IPS DF 6.9 (cell line): ENCODE measurements around the gene SLIT2.

ENCODE experiments used
- DNase-seq: peaks from one replicate; pipeline ENCODE4 v3.0.0-alpha.2; 2013; ENCODE audit warnings: low read depth, low spot score
- H3K27ac ChIP-seq: one replicate; pipeline ENCODE4 v1.5.1; 2013; ENCODE audit warnings: low read length, control low read depth
- H3K27me3 ChIP-seq: 2 replicates; pipeline ENCODE4 v1.6.1; 2013; ENCODE audit warnings: mild to moderate bottlenecking, low read length; ENCODE audit not compliant: control insufficient read depth, insufficient read depth
- H3K36me3 ChIP-seq: 2 replicates; pipeline ENCODE4 v1.6.1; 2013; ENCODE audit warnings: low read length; ENCODE audit not compliant: control insufficient read depth, insufficient read depth
- H3K4me1 ChIP-seq: 2 replicates; pipeline ENCODE4 v1.6.1; 2013; ENCODE audit warnings: low read length; ENCODE audit not compliant: control insufficient read depth, insufficient read depth
- H3K4me3 ChIP-seq: 2 replicates; pipeline ENCODE4 v1.5.1; 2013; ENCODE audit warnings: mild to moderate bottlenecking, low read length
- H3K9me3 ChIP-seq: 2 replicates; pipeline ENCODE4 v1.6.1; 2013; ENCODE audit warnings: low read length, inconsistent platforms; ENCODE audit not compliant: control insufficient read depth, insufficient read depth
- WGBS: extraction: QIAGEN DNeasy Blood & Tissue Kit; methylation state at CpG from one replicate; pipeline ENCODE4 v1.1.7; 2013; ENCODE audit warnings: mixed read lengths, missing lambda C conversion rate; ENCODE audit not compliant: insufficient read length, insufficient coverage; 5-methylcytosine and 5-hydroxymethylcytosine counted together

SLIT2 gene

GRCh38 chr4:20253283-20253734 is 1.6 kb downstream of the SLIT2 start:
- H3K27me3 ChIP-seq, result peaks cover 41% of the 10 kb centered on the region
- H3K4me3 ChIP-seq, result peak overlapping the region; percentile 69; the same call in 1 of the 2 replicates
- DNase-seq, result no peak
- H3K36me3 ChIP-seq, result no peaks in the 10 kb centered on the region
- WGBS, result no CpG with 5 or more reads among the region's 21 CpGs
- no peaks in the 10 kb centered on the region for H3K9me3 ChIP-seq
- H3K4me1 ChIP-seq, result peaks cover 3% of the 10 kb centered on the region; the same call in 1 of the 2 replicates
- H3K27ac ChIP-seq, result no peak overlapping the region

- no peak for DNase-seq
- Histone ChIP-seq H3K27me3 (peaks cover 41% of the 10 kb centered on the region), H3K4me3 (peak overlapping the region; percentile 18; the same call in 1 of the 2 replicates), H3K4me1 (peaks cover 3% of the 10 kb centered on the region; the same call in 1 of the 2 replicates), H3K27ac (no peak overlapping the region), H3K36me3 (no peaks in the 10 kb centered on the region), H3K9me3 (no peaks in the 10 kb centered on the region)
- no CpG with 5 or more reads among the region's 43 CpGs for WGBS
Measured at GRCh38 chr4:20253735-20254409, 2.2 kb downstream of the SLIT2 start.

- Histone ChIP-seq H3K36me3 (no peaks in the 10 kb centered on the region), H3K4me1 (peaks cover 3% of the 10 kb centered on the region; the same call in 1 of the 2 replicates), H3K4me3 (peak overlapping the region; percentile 18; the same call in 1 of the 2 replicates), H3K9me3 (no peaks in the 10 kb centered on the region), H3K27ac (no peak overlapping the region), H3K27me3 (peaks cover 41% of the 10 kb centered on the region)
- DNase-seq, result no peak
- WGBS, result no CpG with 5 or more reads among the region's 72 CpGs
Measured at GRCh38 chr4:20254511-20255250, 3.0 kb downstream of the SLIT2 start.

- H3K9me3 ChIP-seq, result no peaks in the 10 kb centered on the region
- H3K4me3 ChIP-seq, result peak overlapping the region; percentile 18; the same call in 1 of the 2 replicates
- no CpG with 5 or more reads among the region's 8 CpGs for WGBS
- DNase-seq, result no peak
- peaks cover 3% of the 10 kb centered on the region; the same call in 1 of the 2 replicates for H3K4me1 ChIP-seq
- peaks cover 41% of the 10 kb centered on the region for H3K27me3 ChIP-seq
- no peaks in the 10 kb centered on the region for H3K36me3 ChIP-seq
- no peak overlapping the region for H3K27ac ChIP-seq
Measured at GRCh38 chr4:20255251-20255586, 3.5 kb downstream of the SLIT2 start.

GRCh38 chr4:20255823-20256222 is 4.1 kb downstream of the SLIT2 start:
- H3K4me3 ChIP-seq, result no peak overlapping the region

GRCh38 chr4:20256381-20256881 is 4.7 kb downstream of the SLIT2 start:
- peaks cover 3% of the 10 kb centered on the region; the same call in 1 of the 2 replicates for H3K4me1 ChIP-seq
- DNase-seq, result no peak
- H3K27me3 ChIP-seq, result peaks cover 33% of the 10 kb centered on the region
- no peak overlapping the region for H3K4me3 ChIP-seq
- no CpG with 5 or more reads among the region's 2 CpGs for WGBS
- H3K27ac ChIP-seq, result no peak overlapping the region
- no peaks in the 10 kb centered on the region for H3K36me3 ChIP-seq
- H3K9me3 ChIP-seq, result no peaks in the 10 kb centered on the region

More at GRCh38 chr4:20255823-20256222, 4.1 kb downstream of the SLIT2 start:
- WGBS, result no CpG with 5 or more reads among the region's 4 CpGs
- no peak for DNase-seq
- Histone ChIP-seq H3K4me1 (peaks cover 3% of the 10 kb centered on the region; the same call in 1 of the 2 replicates), H3K9me3 (no peaks in the 10 kb centered on the region), H3K27ac (no peak overlapping the region), H3K36me3 (no peaks in the 10 kb centered on the region), H3K27me3 (peaks cover 38% of the 10 kb centered on the region)

GRCh38 chr4:20259707-20260106 is 8.0 kb downstream of the SLIT2 start:
- H3K9me3 ChIP-seq, result no peaks in the 10 kb centered on the region
- H3K27me3 ChIP-seq, result peaks cover 11% of the 10 kb centered on the region; the same call in 1 of the 2 replicates
- H3K36me3 ChIP-seq, result no peaks in the 10 kb centered on the region
- H3K27ac ChIP-seq, result no peak overlapping the region
- no peak overlapping the region for H3K4me3 ChIP-seq
- no peaks in the 10 kb centered on the region for H3K4me1 ChIP-seq
- DNase-seq, result no peak

- no peak for DNase-seq
- no peak overlapping the region for H3K27ac ChIP-seq
- no CpG with 5 or more reads among the region's 2 CpGs for WGBS
Measured at GRCh38 chr4:20260821-20261220, 9.1 kb downstream of the SLIT2 start.

GRCh38 chr4:20262221-20262620 is 10.5 kb downstream of the SLIT2 start:
- Histone ChIP-seq H3K27me3 (no peaks in the 10 kb centered on the region), H3K27ac (no peak overlapping the region), H3K4me1 (no peaks in the 10 kb centered on the region), H3K4me3 (no peak overlapping the region), H3K9me3 (no peaks in the 10 kb centered on the region), H3K36me3 (no peaks in the 10 kb centered on the region)
- DNase-seq, result no peak
- WGBS, result no CpG with 5 or more reads among the region's 2 CpGs

More at GRCh38 chr4:20260821-20261220, 9.1 kb downstream of the SLIT2 start:
- Histone ChIP-seq H3K36me3 (no peaks in the 10 kb centered on the region), H3K27me3 (peaks cover 2% of the 10 kb centered on the region; the same call in 1 of the 2 replicates), H3K9me3 (no peaks in the 10 kb centered on the region), H3K4me3 (no peak overlapping the region), H3K4me1 (no peaks in the 10 kb centered on the region)

GRCh38 chr4:20264688-20265087 is 13.0 kb downstream of the SLIT2 start:
- H3K27ac ChIP-seq, result no peak overlapping the region
- H3K36me3 ChIP-seq, result no peaks in the 10 kb centered on the region
- H3K4me1 ChIP-seq, result no peaks in the 10 kb centered on the region
- no peaks in the 10 kb centered on the region for H3K27me3 ChIP-seq
- H3K9me3 ChIP-seq, result no peaks in the 10 kb centered on the region
- no peak overlapping the region for H3K4me3 ChIP-seq
- DNase-seq, result no peak
